HEK293 (cell line): ENCODE results near the gene CBLL2.
"Not testable (repeated sequence)": the region's sequence is repeated elsewhere in the genome, so short reads cannot be mapped to it uniquely, and the experiment has no call there.

ENCODE experiments used
- CTCF ChIA-PET: fragments of 350-600 bp; formaldehyde crosslinking; extraction: SDS; loops from one replicate; lab custom pipeline; 2021; ENCODE audit warnings: antibody characterized with exemption; lab: Yijun Ruan, JAX
- POLR2A ChIA-PET: fragments of 300-600 bp; formaldehyde crosslinking; extraction: SDS; loops from one replicate; lab custom pipeline; 2020; ENCODE audit warnings: antibody characterized with exemption, inconsistent platforms; lab: Yijun Ruan, JAX
- H3K27ac ChIP-seq: fragments of 200-500 bp; sonication (Bioruptor generic); 2 replicates; pipeline ENCODE4 v1.5.1; 2014; ENCODE audit warnings: low read depth, low read length, control low read depth, inconsistent platforms; ENCODE audit errors: extremely low read depth
- H3K36me3 ChIP-seq, 2 experiments: fragments of 200-500 bp in 1 of 2; sonication (Bioruptor generic) in 1 of 2; 1 replicate in 1 of 2; 2 replicates in 1 of 2; pipeline ENCODE4 v1.5.1; 2014 to 2017; ENCODE audit warnings: inconsistent platforms in 2 of 2, low read length in 2 of 2; ENCODE audit not compliant: control insufficient read depth in 2 of 2, insufficient read depth in 1 of 2
- H3K4me1 ChIP-seq: fragments of 200-500 bp; sonication (Bioruptor generic); 2 replicates; pipeline ENCODE4 v1.5.1; 2014; ENCODE audit warnings: mild to moderate bottlenecking, low read length, inconsistent platforms; ENCODE audit not compliant: control insufficient read depth, insufficient read depth
- H3K4me3 ChIP-seq: 2 replicates; pipeline ENCODE4 v1.5.1; 2011; ENCODE audit warnings: low read depth, mild to moderate bottlenecking, control low read depth, low read length, moderate library complexity
- H3K9me3 ChIP-seq: fragments of 200-500 bp; sonication (Bioruptor generic); 2 replicates; pipeline ENCODE4 v1.5.1; 2014; ENCODE audit warnings: low read depth, low read length, inconsistent platforms; ENCODE audit not compliant: control insufficient read depth, insufficient read depth
- EGR2 ChIP-seq: fragments of 450-650 bp; formaldehyde crosslinking; IDR thresholded peaks from 2 replicates; pipeline ENCODE4 v1.5.1; 2016; ENCODE audit warnings: low read depth, missing biosample characterization, missing genetic modification characterization
- GLI4 ChIP-seq: fragments of 450-650 bp; formaldehyde crosslinking; IDR thresholded peaks from 2 replicates; pipeline ENCODE4 v1.5.1; 2016; ENCODE audit warnings: missing biosample characterization, missing genetic modification characterization
- HOXA7 ChIP-seq: sonication (generic); formaldehyde crosslinking; IDR thresholded peaks from 2 replicates; pipeline ENCODE4 v1.8.1; 2022; ENCODE audit warnings: missing genetic modification reagents, borderline replicate concordance
- HOXC10 ChIP-seq: sonication (generic); formaldehyde crosslinking; IDR thresholded peaks from 2 replicates; pipeline ENCODE4 v1.8.1; 2023; ENCODE audit warnings: mild to moderate bottlenecking, missing genetic modification reagents
- KLF7 ChIP-seq: fragments of 450-650 bp; formaldehyde crosslinking; IDR thresholded peaks from 2 replicates; pipeline ENCODE4 v1.5.1; 2016; ENCODE audit warnings: missing biosample characterization, missing genetic modification characterization, borderline replicate concordance
- OSR2 ChIP-seq: fragments of 450-650 bp; formaldehyde crosslinking; IDR thresholded peaks from 2 replicates; pipeline ENCODE4 v1.5.1; 2016; ENCODE audit warnings: missing biosample characterization, missing genetic modification characterization
- PRDM2 ChIP-seq: fragments of 450-650 bp; formaldehyde crosslinking; IDR thresholded peaks from 2 replicates; pipeline ENCODE4 v1.5.1; 2016; ENCODE audit warnings: missing biosample characterization, missing genetic modification characterization, borderline replicate concordance
- WT1 ChIP-seq: fragments of 450-650 bp; formaldehyde crosslinking; IDR thresholded peaks from 2 replicates; pipeline ENCODE4 v1.5.1; 2016; ENCODE audit warnings: missing biosample characterization, missing genetic modification characterization
- ZBTB20 ChIP-seq: fragments of 450-650 bp; formaldehyde crosslinking; IDR thresholded peaks from 2 replicates; pipeline ENCODE4 v1.5.1; 2016; ENCODE audit warnings: missing biosample characterization, missing genetic modification characterization
- ZBTB26 ChIP-seq: fragments of 450-650 bp; formaldehyde crosslinking; optimal IDR thresholded peaks from 2 replicates; pipeline ENCODE3; 2016; ENCODE audit warnings: missing biosample characterization, mild to moderate bottlenecking, missing genetic modification characterization
- ZFP3 ChIP-seq: fragments of 450-650 bp; formaldehyde crosslinking; IDR thresholded peaks from 2 replicates; pipeline ENCODE4 v1.5.1; 2016; ENCODE audit warnings: low read depth, missing biosample characterization, missing genetic modification characterization
- ZNF155 ChIP-seq: fragments of 450-650 bp; formaldehyde crosslinking; IDR thresholded peaks from 2 replicates; pipeline ENCODE4 v1.5.1; 2016; ENCODE audit warnings: missing biosample characterization, missing genetic modification characterization
- ZNF175 ChIP-seq: fragments of 450-650 bp; formaldehyde crosslinking; IDR thresholded peaks from 2 replicates; pipeline ENCODE4 v1.5.1; 2016; ENCODE audit warnings: missing biosample characterization, missing genetic modification characterization
- ZNF211 ChIP-seq: fragments of 450-650 bp; formaldehyde crosslinking; IDR thresholded peaks from 2 replicates; pipeline ENCODE4 v1.5.1; 2016; ENCODE audit warnings: low read depth, missing biosample characterization, missing genetic modification characterization
- ZNF335 ChIP-seq: fragments of 450-650 bp; formaldehyde crosslinking; conservative IDR thresholded peaks from 2 replicates; pipeline ENCODE4 v1.5.1; 2016; ENCODE audit warnings: missing biosample characterization, missing genetic modification characterization
- ZNF48 ChIP-seq: fragments of 450-650 bp; formaldehyde crosslinking; IDR thresholded peaks from 2 replicates; pipeline ENCODE4 v1.5.1; 2016; ENCODE audit warnings: missing biosample characterization, missing genetic modification characterization
- ZNF558 ChIP-seq: fragments of 450-650 bp; formaldehyde crosslinking; IDR thresholded peaks from 2 replicates; pipeline ENCODE4 v1.5.1; 2016; ENCODE audit warnings: missing biosample characterization, missing genetic modification characterization
- ZNF585B ChIP-seq: fragments of 450-650 bp; formaldehyde crosslinking; IDR thresholded peaks from 2 replicates; pipeline ENCODE4 v1.5.1; 2016; ENCODE audit warnings: missing biosample characterization, missing genetic modification characterization
- ZNF610 ChIP-seq: fragments of 450-650 bp; formaldehyde crosslinking; IDR thresholded peaks from 2 replicates; pipeline ENCODE4 v1.5.1; 2016; ENCODE audit warnings: missing biosample characterization, missing genetic modification characterization, borderline replicate concordance
- ZNF624 ChIP-seq: fragments of 450-650 bp; formaldehyde crosslinking; IDR thresholded peaks from 2 replicates; pipeline ENCODE4 v1.5.1; 2017; ENCODE audit warnings: missing biosample characterization, missing genetic modification characterization
- ZNF692 ChIP-seq: fragments of 450-650 bp; formaldehyde crosslinking; IDR thresholded peaks from 2 replicates; pipeline ENCODE4 v1.5.1; 2016; ENCODE audit warnings: missing biosample characterization, missing genetic modification characterization
- ZNF701 ChIP-seq: fragments of 450-650 bp; formaldehyde crosslinking; IDR thresholded peaks from 2 replicates; pipeline ENCODE4 v1.5.1; 2016; ENCODE audit warnings: missing biosample characterization, missing genetic modification characterization
- ZNF837 ChIP-seq: fragments of 450-650 bp; formaldehyde crosslinking; IDR thresholded peaks from 2 replicates; pipeline ENCODE4 v1.5.1; 2016; ENCODE audit warnings: missing biosample characterization, missing genetic modification characterization

CBLL2 gene

GRCh38 chrX:22278375-22278774, 5.7 kb downstream of the CBLL2 start (continued):
- TF ChIP-seq PRDM2 (tag by site-specific recombination), result no peak
- no peak for TF ChIP-seq GLI4 (tag by site-specific recombination)
- no peak for TF ChIP-seq ZNF610 (tag by site-specific recombination)
- no peak for TF ChIP-seq ZNF558 (tag by site-specific recombination)
- no peak for TF ChIP-seq ZNF48 (tag by site-specific recombination)
- TF ChIP-seq ZNF837 (tag by site-specific recombination), result no peak
- TF ChIP-seq HOXC10 (CRISPR knock-in tag), result no peak
- TF ChIP-seq ZNF585B (tag by site-specific recombination), result no peak
- TF ChIP-seq, all 188 proteins: peak for 0

DNA sequence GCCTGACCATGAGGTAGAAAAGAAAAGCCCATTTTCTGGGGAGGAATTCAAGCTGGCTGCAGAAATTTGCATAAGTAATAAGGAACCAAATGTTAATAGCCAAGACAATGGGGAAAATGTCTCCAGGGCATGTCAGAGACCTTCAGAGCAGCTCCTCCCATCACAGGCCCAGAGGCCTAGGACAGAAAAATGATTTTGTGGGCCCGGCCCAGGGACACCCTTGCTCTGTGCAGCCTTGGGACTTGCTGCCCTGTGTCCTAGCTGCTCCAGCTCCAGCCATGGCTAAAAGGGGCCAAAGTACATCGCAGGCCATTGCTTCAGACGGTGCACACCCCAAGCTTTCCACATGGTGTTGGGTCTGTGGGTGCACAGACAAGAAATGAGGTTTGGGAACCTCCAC, 16.5 kb downstream of the CBLL2 start:
- CTCF ChIA-PET, H3K36me3 ChIP-seq, H3K4me1 ChIP-seq, H3K9me3 ChIP-seq, H3K4me3 ChIP-seq, H3K27ac ChIP-seq, POLR2A ChIA-PET: not testable (repeated sequence)

DNA sequence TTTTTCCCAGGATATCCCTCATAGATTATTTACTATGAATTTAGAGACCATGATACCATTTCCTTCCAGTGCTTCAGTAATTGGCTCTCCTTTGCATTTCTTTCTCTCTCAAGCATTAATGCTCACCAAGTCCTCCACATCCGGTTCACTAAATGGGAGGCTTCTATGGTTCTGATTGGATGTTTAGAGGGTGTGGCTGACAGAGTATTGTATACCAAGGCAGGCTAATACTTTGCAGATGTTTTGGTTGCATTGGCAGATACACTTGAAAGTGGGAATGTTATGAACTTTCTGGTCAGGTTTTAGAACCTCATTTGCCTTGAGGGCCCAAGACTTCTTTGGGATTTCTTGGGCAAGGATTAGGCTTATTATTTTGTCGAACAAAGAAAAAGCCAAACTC, 24.2 kb downstream of the CBLL2 start:
- H3K4me1 ChIP-seq, result no peaks in the 10 kb centered on the region
- ChIA-PET CTCF (no interaction called here), POLR2A (no interaction called here)
- no peaks in the 10 kb centered on the region for H3K36me3 ChIP-seq
- TF ChIP-seq ZNF624 (tag by site-specific recombination) (no peak), ZBTB20 (tag by site-specific recombination) (no peak), ZFP3 (tag by site-specific recombination) (no peak), ZNF692 (no peak), ZNF610 (tag by site-specific recombination) (no peak), ZNF48 (tag by site-specific recombination) (no peak), ZNF585B (tag by site-specific recombination) (no peak), OSR2 (tag by site-specific recombination) (no peak), ZBTB26 (no peak), ZNF175 (tag by site-specific recombination) (no peak), EGR2 (tag by site-specific recombination) (no peak), ZNF155 (tag by site-specific recombination) (no peak), ZNF211 (tag by site-specific recombination) (no peak), ZNF335 (tag by site-specific recombination) (no peak), ZNF701 (tag by site-specific recombination) (no peak), KLF7 (tag by site-specific recombination) (no peak), WT1 (no peak), HOXA7 (no peak)
- H3K27ac ChIP-seq, result no peak overlapping the region
- H3K4me3 ChIP-seq, result no peak overlapping the region
- no peaks in the 10 kb centered on the region for H3K9me3 ChIP-seq
